ENCODE data around the gene MYB. TPM values are rescaled to one million over a fixed set of nuclear protein-coding genes. Genes with fewer than 3 reads are reported as not detected.

MYB gene
- total RNA-seq, 1 experiment from 2014 or later: 3.7 TPM

- H2AFZ ChIP-seq (ENCODE audit: low read depth, low read length, poor library complexity, severe bottlenecking): no peak overlapping the region
- DNase-seq (ENCODE audit: low read depth, low spot score): no peak
- ATAC-seq: no peak
- no peaks in the 10 kb centered on the region for H3K79me2 ChIP-seq (ENCODE audit: insufficient read depth, low read length)
- no peaks in the 10 kb centered on the region for H4K20me1 ChIP-seq (ENCODE audit: insufficient read depth)
- no TSS peak for BruUV-seq (replicated peaks)
- H3K36me3 ChIP-seq (ENCODE audit: control insufficient read depth in 1 of 2, insufficient read depth in 2 of 2, low read length in 2 of 2): no peaks in the 10 kb centered on the region
- no peak overlapping the region for H3K27ac ChIP-seq (ENCODE audit: low read depth, low read length)
- no peak overlapping the region for H3K9ac ChIP-seq (ENCODE audit: low read length)
- H3K27me3 ChIP-seq (ENCODE audit: insufficient read depth, low read length): no peaks in the 10 kb centered on the region
- TF ChIP-seq POLR2AphosphoS5 (IDR thresholded peaks at IDR 0.05; ENCODE audit: low read depth, low read length) (no peak), EZH2phosphoT487 (IDR thresholded peaks at IDR 0.05; ENCODE audit: borderline replicate concordance) (no peak)
- no peaks in the 10 kb centered on the region for H3K9me2 ChIP-seq (ENCODE audit: insufficient read depth)
- intact Hi-C loops (cut with micrococcal nuclease): no loop called here
- H3K4me2 ChIP-seq (ENCODE audit: low read length): no peak overlapping the region
- ChIA-PET CTCF (no interaction called here), POLR2A (no interaction called here), RAD21 (ENCODE audit: low non-redundant PET in 1 of 2, low total read pairs in 2 of 2, uncharacterized antibody in 2 of 2, unreplicated experiment in 2 of 2) (no interaction called here)
- H3K4me3 ChIP-seq (replicated peaks in 1 of 2; ENCODE audit: low read depth in 1 of 2, low read length in 2 of 2): no peak overlapping the region
- no peaks in the 10 kb centered on the region for H3K9me3 ChIP-seq (ENCODE audit: control insufficient read depth in 1 of 2, insufficient read depth in 1 of 2, low read depth in 1 of 2, low read length in 2 of 2)
- no peaks in the 10 kb centered on the region for H3K4me1 ChIP-seq (ENCODE audit: control insufficient read depth in 1 of 2, insufficient read depth in 2 of 2, low read length in 2 of 2)
Observed at GRCh38 chr6:135170238-135170637, 10.9 kb upstream of the MYB start.

- Histone ChIP-seq H3K9ac (ENCODE audit: low read length) (no peak overlapping the region), H4K20me1 (ENCODE audit: insufficient read depth) (no peaks in the 10 kb centered on the region), H3K4me2 (ENCODE audit: low read length) (no peak overlapping the region), H3K79me2 (ENCODE audit: insufficient read depth, low read length) (no peaks in the 10 kb centered on the region), H3K36me3 (ENCODE audit: control insufficient read depth in 1 of 2, insufficient read depth in 2 of 2, low read length in 2 of 2) (no peaks in the 10 kb centered on the region), H3K27ac (ENCODE audit: low read depth, low read length) (no peak overlapping the region), H3K9me2 (ENCODE audit: insufficient read depth) (no peaks in the 10 kb centered on the region), H3K9me3 (ENCODE audit: control insufficient read depth in 1 of 2, insufficient read depth in 1 of 2, low read depth in 1 of 2, low read length in 2 of 2) (no peaks in the 10 kb centered on the region), H3K4me3 (replicated peaks in 1 of 2; ENCODE audit: low read depth in 1 of 2, low read length in 2 of 2) (no peak overlapping the region), H2AFZ (ENCODE audit: low read depth, low read length, poor library complexity, severe bottlenecking) (no peak overlapping the region), H3K4me1 (ENCODE audit: control insufficient read depth in 1 of 2, insufficient read depth in 2 of 2, low read length in 2 of 2) (no peaks in the 10 kb centered on the region), H3K27me3 (ENCODE audit: insufficient read depth, low read length) (no peaks in the 10 kb centered on the region)
- POLR2A ChIA-PET: no interaction called here
- TF ChIP-seq JUND (IDR thresholded peaks at IDR 0.05) (no peak), REST (IDR thresholded peaks at IDR 0.05; ENCODE audit: low read depth) (no peak), ZBTB33 (IDR thresholded peaks at IDR 0.05; ENCODE audit: extremely low read depth, insufficient replicate concordance, low read length) (no peak), MAX (IDR thresholded peaks at IDR 0.05) (no peak), ELF1 (IDR thresholded peaks at IDR 0.05; ENCODE audit: borderline replicate concordance, low read depth) (no peak)
- no peak for ATAC-seq
- BruUV-seq (replicated peaks): no TSS peak
- no peak for DNase-seq (ENCODE audit: low read depth, low spot score)
- RAD21 ChIA-PET (ENCODE audit: low non-redundant PET in 1 of 2, low total read pairs in 2 of 2, uncharacterized antibody in 2 of 2, unreplicated experiment in 2 of 2): no interaction called here
- CTCF ChIA-PET: no interaction called here
- intact Hi-C loops (cut with micrococcal nuclease): no loop called here
Observed at GRCh38 chr6:135170849-135171248, 10.3 kb upstream of the MYB start.
